ENCODE results near the gene MMP8.
"Not testable (repeated sequence)": the region's sequence is repeated elsewhere in the genome, so short reads cannot be mapped to it uniquely, and the experiment has no call there.

The MMP8 gene

GRCh38 chr11:102724904-102725500 is at the start of gene MMP8:
Gene MMP8, minus strand, starts transcription at chr11:102724954. Its CDS starts 99 bp downstream, at chr11:102724855.
- DNase-seq: no peak

- no peak for DNase-seq
Observed at GRCh38 chr11:102773386-102773785, 48.6 kb upstream of the MMP8 start.

GRCh38 chr11:102771351-102771750 is 46.6 kb upstream of the MMP8 start:
- DNase-seq: no peak

- no peak for DNase-seq
Observed at GRCh38 chr11:102770191-102770590, 45.4 kb upstream of the MMP8 start.

- DNase-seq: no peak
Observed at GRCh38 chr11:102767800-102768199, 43.0 kb upstream of the MMP8 start.

GRCh38 chr11:102763440-102763839 is 38.7 kb upstream of the MMP8 start:
- no peak for DNase-seq

- DNase-seq: no peak
Observed at GRCh38 chr11:102762361-102762767, 37.6 kb upstream of the MMP8 start.

- no peak for DNase-seq
Observed at GRCh38 chr11:102761646-102762238, 37.0 kb upstream of the MMP8 start.

GRCh38 chr11:102760344-102761035 is 35.7 kb upstream of the MMP8 start:
- no peak for DNase-seq

- DNase-seq: no peak
Observed at GRCh38 chr11:102757823-102758549, 33.2 kb upstream of the MMP8 start.

GRCh38 chr11:102753267-102753666 is 28.5 kb upstream of the MMP8 start:
- DNase-seq: no peak

GRCh38 chr11:102751673-102752072 is 26.9 kb upstream of the MMP8 start:
- DNase-seq: no peak

- no peak for DNase-seq
Observed at GRCh38 chr11:102749101-102749722, 24.5 kb upstream of the MMP8 start.

- DNase-seq: not testable (repeated sequence)
Observed at GRCh38 chr11:102746746-102747578, 22.2 kb upstream of the MMP8 start.

- no peak for DNase-seq
Observed at GRCh38 chr11:102734650-102735049, 9.9 kb upstream of the MMP8 start.

- DNase-seq: no peak
Observed at GRCh38 chr11:102733232-102733875, 8.6 kb upstream of the MMP8 start.

- not testable (repeated sequence) for DNase-seq
Observed at GRCh38 chr11:102730944-102731343, 6.2 kb upstream of the MMP8 start.

GRCh38 chr11:102729849-102730815 is 5.4 kb upstream of the MMP8 start:
- no peak for DNase-seq

- no peak for DNase-seq
Observed at GRCh38 chr11:102727890-102728289, 3.1 kb upstream of the MMP8 start.

GRCh38 chr11:102722821-102723220 is 1.9 kb downstream of the MMP8 start:
- no peak for DNase-seq

All from stimulated activated naive CD4-positive, alpha-beta T cell (primary cell).